Measurements from ENCODE around the gene PLPP1.
"Not testable (repeated sequence)": the region's sequence is repeated elsewhere in the genome, so short reads cannot be mapped to it uniquely, and the experiment has no call there.

Gene PLPP1

GRCh38 chr5:55546947-55547346 is 12.2 kb upstream of the PLPP1 start:
- no peak for DNase-seq (ENCODE audit: extremely low read depth, low read depth)
- TF ChIP-seq CTCF (IDR thresholded peaks at IDR 0.05; ENCODE audit: low read depth, low read length) = no peak

DNA sequence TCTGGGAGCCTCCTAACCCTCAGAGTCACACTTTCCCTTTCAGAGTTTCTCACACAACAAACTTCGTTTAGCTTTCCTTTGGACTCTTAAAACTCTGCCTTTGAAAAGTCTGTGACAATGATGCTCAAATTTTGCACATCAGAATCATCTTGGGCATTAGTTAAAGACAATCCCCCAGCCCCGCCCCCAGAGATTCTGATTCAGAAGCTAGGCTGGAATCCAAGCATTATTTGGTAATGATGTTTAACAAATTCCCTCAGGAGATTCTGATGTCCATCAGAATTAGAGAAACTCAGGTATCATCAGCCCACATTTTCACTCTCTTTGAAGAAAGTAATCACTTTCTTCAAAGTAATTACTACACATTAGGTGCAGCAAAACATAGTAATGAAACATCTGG is 9.6 kb upstream of the PLPP1 start:
- no peak for DNase-seq (ENCODE audit: extremely low read depth, low read depth)
- no peak for TF ChIP-seq CTCF (IDR thresholded peaks at IDR 0.05; ENCODE audit: low read depth, low read length)

DNA sequence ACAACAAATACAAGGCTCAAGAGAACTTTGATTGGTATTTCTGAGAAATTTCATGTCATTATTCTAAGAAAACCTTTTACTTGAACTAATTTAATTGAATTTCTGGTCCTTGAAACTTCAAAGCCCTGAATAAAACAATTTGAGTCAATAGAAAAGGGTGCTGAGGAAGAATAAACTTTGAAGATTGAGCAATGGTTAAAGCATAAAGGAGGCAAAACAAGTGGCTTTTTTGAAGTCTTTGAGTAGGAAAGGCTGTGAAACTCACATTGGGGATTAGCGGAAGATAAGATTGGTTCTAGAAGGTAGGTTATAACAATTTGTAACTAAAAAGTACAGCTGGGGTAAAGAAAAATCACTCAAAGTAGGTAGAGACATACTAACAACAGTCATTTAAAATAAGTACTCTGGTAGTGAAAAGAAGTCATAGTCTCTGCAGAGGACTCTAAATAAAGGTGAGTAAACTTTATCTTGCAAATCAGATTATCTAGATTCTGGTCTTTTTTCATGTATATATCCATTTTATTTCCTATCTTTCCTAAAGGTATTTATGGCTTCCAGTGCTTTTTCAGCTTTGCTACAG is 6.4 kb upstream of the PLPP1 start:
- TF ChIP-seq CTCF (IDR thresholded peaks at IDR 0.05; ENCODE audit: low read depth, low read length) = no peak
- no peak for DNase-seq (ENCODE audit: extremely low read depth, low read depth)

- no peak for DNase-seq (ENCODE audit: extremely low read depth, low read depth)
- no peak for TF ChIP-seq CTCF (IDR thresholded peaks at IDR 0.05; ENCODE audit: low read depth, low read length)
Observed at GRCh38 chr5:55540525-55540924, 5.8 kb upstream of the PLPP1 start.

- no peak for DNase-seq (ENCODE audit: extremely low read depth, low read depth)
- no peak for TF ChIP-seq CTCF (IDR thresholded peaks at IDR 0.05; ENCODE audit: low read depth, low read length)
Observed at GRCh38 chr5:55540024-55540423, 5.3 kb upstream of the PLPP1 start.

GRCh38 chr5:55538661-55539060 is 3.9 kb upstream of the PLPP1 start:
- no peak for TF ChIP-seq CTCF (IDR thresholded peaks at IDR 0.05; ENCODE audit: low read depth, low read length)
- no peak for DNase-seq (ENCODE audit: extremely low read depth, low read depth)

- DNase-seq (ENCODE audit: extremely low read depth, low read depth) = not testable (repeated sequence)
Observed at GRCh38 chr5:55537315-55537714, 2.6 kb upstream of the PLPP1 start.

GRCh38 chr5:55535199-55535905 is 588 bp upstream of the PLPP1 start:
- DNase-seq (ENCODE audit: extremely low read depth, low read depth) = no peak
- no peak for TF ChIP-seq CTCF (IDR thresholded peaks at IDR 0.05; ENCODE audit: low read depth, low read length)

All from AG09319 (cell line).